ENCODE data around the gene SRSF8.

DNA sequence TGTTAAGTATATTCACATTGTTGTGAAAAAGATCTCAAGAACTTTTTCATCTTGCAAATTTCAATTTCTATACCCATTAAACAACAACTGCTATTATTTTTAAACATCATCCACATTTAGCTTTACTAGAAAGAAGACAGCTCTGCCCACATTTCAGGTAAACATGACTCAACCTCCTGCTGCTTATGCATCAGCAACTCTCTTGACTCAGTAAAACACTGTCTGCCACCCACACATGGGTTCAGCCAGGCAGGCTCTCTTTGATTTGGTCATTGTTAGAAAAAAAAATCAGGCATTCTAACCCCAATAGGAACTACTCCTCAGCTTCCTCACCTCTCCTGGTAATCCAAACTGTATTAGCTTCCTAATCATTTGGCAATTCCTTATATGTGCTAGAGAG, 17.8 kb downstream of the SRSF8 start:
- TF ChIP-seq, protein P1, sequence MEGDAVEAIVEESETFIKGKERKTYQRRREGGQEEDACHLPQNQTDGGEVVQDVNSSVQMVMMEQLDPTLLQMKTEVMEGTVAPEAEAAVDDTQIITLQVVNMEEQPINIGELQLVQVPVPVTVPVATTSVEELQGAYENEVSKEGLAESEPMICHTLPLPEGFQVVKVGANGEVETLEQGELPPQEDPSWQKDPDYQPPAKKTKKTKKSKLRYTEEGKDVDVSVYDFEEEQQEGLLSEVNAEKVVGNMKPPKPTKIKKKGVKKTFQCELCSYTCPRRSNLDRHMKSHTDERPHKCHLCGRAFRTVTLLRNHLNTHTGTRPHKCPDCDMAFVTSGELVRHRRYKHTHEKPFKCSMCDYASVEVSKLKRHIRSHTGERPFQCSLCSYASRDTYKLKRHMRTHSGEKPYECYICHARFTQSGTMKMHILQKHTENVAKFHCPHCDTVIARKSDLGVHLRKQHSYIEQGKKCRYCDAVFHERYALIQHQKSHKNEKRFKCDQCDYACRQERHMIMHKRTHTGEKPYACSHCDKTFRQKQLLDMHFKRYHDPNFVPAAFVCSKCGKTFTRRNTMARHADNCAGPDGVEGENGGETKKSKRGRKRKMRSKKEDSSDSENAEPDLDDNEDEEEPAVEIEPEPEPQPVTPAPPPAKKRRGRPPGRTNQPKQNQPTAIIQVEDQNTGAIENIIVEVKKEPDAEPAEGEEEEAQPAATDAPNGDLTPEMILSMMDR (conservative IDR thresholded peaks at IDR 0.05): no peak
- no peak for TF ChIP-seq ZFX (IDR thresholded peaks at IDR 0.05)
